Activated CD4-positive, alpha-beta memory T cell treated with anti-CD3 and anti-CD28 coated beads for 36 hours (primary cell): ENCODE measurements around the gene OR3A2. TPM values are rescaled to one million over a fixed set of nuclear protein-coding genes. Genes with fewer than 3 reads are reported as not detected.
"Not testable (repeated sequence)": the region's sequence is repeated elsewhere in the genome, so short reads cannot be mapped to it uniquely, and the experiment has no call there.

Source experiments
- CTCF ChIA-PET: fragments of 350-600 bp; sonication (Branson Sonifier 250); formaldehyde crosslinking; loops from one replicate; lab custom pipeline; 2021; ENCODE audit warnings: antibody characterized with exemption, inconsistent platforms; lab: Charles Lee
- POLR2A ChIA-PET: fragments of 350-600 bp; sonication (Branson Sonifier 250); formaldehyde crosslinking; loops from one replicate; lab custom pipeline; 2021; ENCODE audit warnings: antibody characterized with exemption; lab: Charles Lee
- DNase-seq: peaks from one replicate; pipeline ENCODE4 v3.0.0-alpha.2; 2020
- H3K27ac Mint-ChIP-seq: one replicate; pipeline ENCODE4 v1.8.0; 2021; ENCODE audit warnings: mixed read lengths
- H3K27me3 Mint-ChIP-seq: one replicate; pipeline ENCODE4 v1.8.0; 2021; ENCODE audit warnings: mixed read lengths
- H3K36me3 Mint-ChIP-seq: one replicate; pipeline ENCODE4 v1.8.0; 2021; ENCODE audit warnings: mixed read lengths
- H3K4me1 Mint-ChIP-seq: one replicate; pipeline ENCODE4 v1.8.0; 2021; ENCODE audit warnings: low read depth, mixed read lengths
- H3K4me3 Mint-ChIP-seq: one replicate; pipeline ENCODE4 v1.8.0; 2021; ENCODE audit warnings: mild to moderate bottlenecking, mixed read lengths
- H3K9me3 Mint-ChIP-seq: one replicate; pipeline ENCODE4 v1.8.0; 2021; ENCODE audit warnings: mixed read lengths
- intact Hi-C: fragments of 100-400 bp; cut with micrococcal nuclease; formaldehyde crosslinking; loops from one replicate; pipeline ENCODE4 v1.15.1; 2023
- total RNA-seq, 2 experiments: library from RNA; stranded (reverse); gene quantifications; one replicate each; pipeline ENCODE4 v1.2.3, GENCODE V29; 2021

Gene OR3A2
- total RNA-seq, 2 experiments from 2014 or later: 2.4 to 2.7 TPM

DNA sequence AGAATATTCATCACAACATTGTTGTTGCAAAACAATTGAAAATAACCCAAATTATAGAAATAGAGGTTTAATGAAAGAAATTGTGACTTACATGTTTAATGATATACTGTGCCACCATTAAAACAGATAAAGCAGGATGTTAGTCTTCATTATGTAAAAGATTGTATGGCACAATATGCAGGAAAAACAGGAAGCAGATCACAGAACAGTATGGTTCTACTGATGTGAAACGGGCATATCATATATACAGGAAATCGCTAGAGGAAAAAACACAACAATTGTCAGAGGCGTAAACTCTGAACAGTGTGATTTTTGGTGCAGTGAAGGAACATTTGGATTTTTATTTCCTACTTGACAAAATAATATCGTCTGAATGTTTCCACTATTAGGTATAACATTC, 110.0 kb downstream of the OR3A2 start:
- H3K36me3 Mint-ChIP-seq: no peaks in the 10 kb centered on the region
- peaks cover 8% of the 10 kb centered on the region for H3K9me3 Mint-ChIP-seq
- H3K27ac Mint-ChIP-seq: no peak overlapping the region
- ChIA-PET CTCF (no interaction called here), POLR2A (no interaction called here)
- H3K27me3 Mint-ChIP-seq: peaks cover 1% of the 10 kb centered on the region
- no peak overlapping the region for H3K4me3 Mint-ChIP-seq
- H3K4me1 Mint-ChIP-seq: no peaks in the 10 kb centered on the region
- intact Hi-C loops: no loop called here
- DNase-seq: no peak

DNA sequence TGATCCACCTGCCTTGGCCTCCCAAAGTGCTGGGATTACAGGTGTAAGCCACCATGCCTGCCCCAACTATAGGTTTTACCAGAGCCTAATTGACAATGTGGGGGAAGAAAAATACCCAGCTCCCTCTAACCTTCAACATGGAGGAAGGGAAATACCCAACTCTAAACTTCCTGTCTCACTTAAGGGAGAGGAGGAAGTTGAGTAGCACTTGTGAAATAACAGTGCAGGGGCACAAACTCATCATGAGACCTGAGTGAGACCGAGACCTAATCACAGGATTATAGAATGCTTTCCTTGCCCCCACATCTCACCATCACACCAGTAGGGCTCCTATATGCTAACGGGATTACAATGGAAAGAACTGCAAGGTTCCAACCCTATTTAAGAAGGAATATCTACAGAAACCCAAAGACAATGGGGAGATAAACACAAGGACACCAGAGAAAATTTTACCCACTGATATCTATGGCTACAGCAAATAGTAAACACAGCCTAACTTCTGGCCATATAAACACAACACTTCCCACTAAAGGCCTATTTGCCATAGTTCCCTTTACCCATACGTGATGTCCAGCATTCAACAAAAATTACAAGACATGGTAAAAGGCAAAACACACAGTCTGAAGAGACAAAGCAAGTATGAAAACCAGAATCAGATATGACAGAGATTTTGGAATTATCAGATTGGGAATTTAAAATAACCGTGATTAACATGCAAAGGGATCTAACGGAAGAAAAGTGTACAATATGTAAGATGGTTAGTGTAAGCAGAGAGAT, 114.8 kb downstream of the OR3A2 start:
- ChIA-PET CTCF (no interaction called here), POLR2A (no interaction called here)
- Mint-ChIP-seq H3K4me3 (no peak overlapping the region), H3K36me3 (no peaks in the 10 kb centered on the region), H3K27me3 (peaks cover 4% of the 10 kb centered on the region), H3K4me1 (no peaks in the 10 kb centered on the region), H3K9me3 (peaks cover 13% of the 10 kb centered on the region), H3K27ac (no peak overlapping the region)
- DNase-seq: no peak
- intact Hi-C loops: no loop called here

DNA sequence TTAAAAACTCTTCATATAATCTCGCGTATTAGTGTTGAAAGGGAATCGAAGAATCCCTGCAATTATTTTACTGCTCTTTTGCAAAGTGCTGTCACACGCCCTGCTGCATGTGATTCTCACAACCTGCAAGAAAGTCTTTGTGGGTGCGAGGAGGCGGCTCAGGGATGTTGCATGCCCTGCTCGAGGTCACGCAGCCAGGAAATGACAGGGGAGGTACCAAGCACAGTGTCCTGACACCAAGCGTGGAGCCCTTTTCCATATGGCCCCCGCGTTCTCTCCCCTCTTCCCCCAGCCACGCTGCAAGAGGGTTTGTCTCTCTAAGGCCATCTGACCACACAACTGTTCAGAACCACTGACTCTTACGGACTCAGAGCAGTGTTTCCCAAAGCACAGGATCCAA, 125.5 kb downstream of the OR3A2 start:
- ChIA-PET CTCF (no interaction called here), POLR2A (no interaction called here)
- no peaks in the 10 kb centered on the region for H3K36me3 Mint-ChIP-seq
- H3K27me3 Mint-ChIP-seq: peaks cover 12% of the 10 kb centered on the region
- DNase-seq: no peak
- no peaks in the 10 kb centered on the region for H3K4me1 Mint-ChIP-seq
- H3K4me3 Mint-ChIP-seq: no peak overlapping the region
- intact Hi-C loops: no loop called here
- H3K27ac Mint-ChIP-seq: no peak overlapping the region
- no peaks in the 10 kb centered on the region for H3K9me3 Mint-ChIP-seq

DNA sequence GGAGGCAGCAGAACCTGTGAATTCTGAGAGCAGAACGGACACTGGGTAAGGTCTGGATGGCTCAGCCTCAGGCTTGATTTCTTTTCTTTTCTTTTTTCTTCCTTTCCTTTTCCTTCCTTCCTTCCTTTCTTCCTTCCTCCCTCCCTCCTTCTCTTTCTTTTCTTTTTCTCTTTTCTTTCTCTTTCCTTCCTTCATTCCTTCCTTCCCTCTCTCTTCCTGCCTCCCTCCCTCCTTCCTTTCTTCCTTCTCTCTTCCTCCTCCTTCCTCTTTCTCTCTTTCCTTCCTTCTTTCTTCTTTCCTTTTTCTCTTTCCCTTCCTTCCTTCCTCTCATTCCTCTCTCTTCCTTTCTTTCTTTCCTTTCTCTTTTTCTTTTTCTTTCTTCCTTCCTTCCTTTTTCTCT, 125.9 kb downstream of the OR3A2 start:
- no peak for DNase-seq
- ChIA-PET CTCF (no interaction called here), POLR2A (no interaction called here)
- H3K9me3 Mint-ChIP-seq: no peaks in the 10 kb centered on the region
- H3K4me1 Mint-ChIP-seq: no peaks in the 10 kb centered on the region
- no peaks in the 10 kb centered on the region for H3K36me3 Mint-ChIP-seq
- no peak overlapping the region for H3K27ac Mint-ChIP-seq
- intact Hi-C loops: no loop called here
- H3K4me3 Mint-ChIP-seq: no peak overlapping the region
- H3K27me3 Mint-ChIP-seq: peaks cover 12% of the 10 kb centered on the region

DNA sequence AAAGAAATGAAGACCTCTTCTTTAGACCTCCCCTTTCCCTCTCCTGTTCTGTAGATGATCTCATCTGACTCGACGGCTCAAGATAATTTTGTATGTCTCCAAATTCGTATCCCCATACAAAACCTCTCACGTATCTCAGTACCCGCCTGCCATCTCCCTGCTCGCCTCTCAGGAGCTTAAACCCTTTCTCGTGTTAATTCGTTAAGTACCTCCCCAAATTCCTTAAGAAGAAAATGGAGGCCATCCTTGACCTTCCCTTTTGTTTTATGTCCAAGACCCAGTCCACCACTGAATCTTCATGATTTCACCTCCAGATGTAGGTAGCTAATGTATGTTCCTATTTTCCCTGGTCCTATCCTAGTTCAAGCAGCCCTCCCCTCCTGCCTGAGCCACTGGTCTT, 129.5 kb downstream of the OR3A2 start:
- no peaks in the 10 kb centered on the region for H3K36me3 Mint-ChIP-seq
- peaks cover 9% of the 10 kb centered on the region for H3K27me3 Mint-ChIP-seq
- H3K27ac Mint-ChIP-seq: no peak overlapping the region
- ChIA-PET CTCF (no interaction called here), POLR2A (no interaction called here)
- H3K4me3 Mint-ChIP-seq: no peak overlapping the region
- no peaks in the 10 kb centered on the region for H3K4me1 Mint-ChIP-seq
- no peak for DNase-seq
- intact Hi-C loops: no loop called here
- peaks cover 3% of the 10 kb centered on the region for H3K9me3 Mint-ChIP-seq

DNA sequence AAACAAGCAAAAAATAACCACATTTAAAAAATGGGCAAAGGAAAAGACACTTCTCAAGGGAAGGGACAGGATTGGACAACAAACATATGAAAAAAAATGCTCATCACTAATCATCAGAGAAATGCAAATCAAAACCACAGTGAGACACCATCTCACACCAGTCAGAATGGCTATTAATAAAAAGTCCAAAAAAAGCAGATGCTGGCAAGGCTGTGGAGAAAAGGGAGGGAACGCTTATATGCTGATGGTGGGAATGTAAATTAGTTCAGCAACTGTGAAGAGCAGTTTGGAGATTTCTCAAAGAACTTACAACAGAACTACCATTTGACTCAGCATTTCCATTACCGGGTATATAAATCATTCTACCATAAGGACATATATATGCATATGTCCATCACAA, 137.1 kb downstream of the OR3A2 start:
- DNase-seq, H3K27me3 Mint-ChIP-seq, CTCF ChIA-PET, H3K9me3 Mint-ChIP-seq, POLR2A ChIA-PET, intact Hi-C loops, H3K27ac Mint-ChIP-seq, H3K36me3 Mint-ChIP-seq, H3K4me1 Mint-ChIP-seq, H3K4me3 Mint-ChIP-seq: not testable (repeated sequence)

DNA sequence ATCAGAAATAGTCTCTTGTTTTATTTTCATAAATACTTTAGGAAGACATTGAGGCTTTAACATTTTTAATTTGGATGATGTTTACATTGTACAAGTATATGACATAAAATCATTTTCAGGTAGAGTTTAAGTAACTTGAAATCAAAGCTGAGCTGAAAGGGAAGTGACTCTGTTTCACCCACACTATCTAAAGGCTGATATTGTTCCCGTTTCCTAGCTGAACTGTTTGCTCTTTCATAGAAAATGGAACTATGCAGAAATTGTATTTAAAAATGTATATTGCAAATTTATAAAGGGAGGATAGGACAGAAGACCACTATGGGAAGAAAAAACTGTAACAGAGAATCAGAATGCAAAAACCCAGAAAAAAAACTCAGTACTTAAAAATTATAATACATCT, 141.3 kb downstream of the OR3A2 start:
- H3K36me3 Mint-ChIP-seq, intact Hi-C loops, H3K4me1 Mint-ChIP-seq, H3K27ac Mint-ChIP-seq, POLR2A ChIA-PET, CTCF ChIA-PET, H3K4me3 Mint-ChIP-seq, H3K9me3 Mint-ChIP-seq, DNase-seq, H3K27me3 Mint-ChIP-seq: not testable (repeated sequence)

DNA sequence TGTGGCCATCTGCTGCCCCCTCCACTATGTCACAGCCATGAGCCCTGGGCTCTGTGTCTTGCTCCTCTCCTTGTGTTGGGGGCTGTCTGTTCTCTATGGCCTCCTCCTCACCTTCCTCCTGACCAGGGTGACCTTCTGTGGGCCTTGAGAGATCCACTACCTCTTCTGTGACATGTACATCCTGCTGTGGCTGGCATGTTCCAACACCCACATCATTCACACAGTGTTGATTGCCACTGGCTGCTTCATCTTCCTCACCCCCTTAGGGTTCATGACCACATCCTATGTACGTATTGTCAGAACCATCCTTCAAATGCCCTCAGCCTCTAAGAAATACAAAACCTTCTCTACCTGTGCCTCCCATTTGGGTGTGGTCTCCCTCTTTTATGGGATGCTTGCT, 145.1 kb downstream of the OR3A2 start:
- H3K9me3 Mint-ChIP-seq, CTCF ChIA-PET, H3K4me3 Mint-ChIP-seq, H3K27ac Mint-ChIP-seq, H3K27me3 Mint-ChIP-seq, H3K4me1 Mint-ChIP-seq, intact Hi-C loops, POLR2A ChIA-PET, H3K36me3 Mint-ChIP-seq, DNase-seq: not testable (repeated sequence)

DNA sequence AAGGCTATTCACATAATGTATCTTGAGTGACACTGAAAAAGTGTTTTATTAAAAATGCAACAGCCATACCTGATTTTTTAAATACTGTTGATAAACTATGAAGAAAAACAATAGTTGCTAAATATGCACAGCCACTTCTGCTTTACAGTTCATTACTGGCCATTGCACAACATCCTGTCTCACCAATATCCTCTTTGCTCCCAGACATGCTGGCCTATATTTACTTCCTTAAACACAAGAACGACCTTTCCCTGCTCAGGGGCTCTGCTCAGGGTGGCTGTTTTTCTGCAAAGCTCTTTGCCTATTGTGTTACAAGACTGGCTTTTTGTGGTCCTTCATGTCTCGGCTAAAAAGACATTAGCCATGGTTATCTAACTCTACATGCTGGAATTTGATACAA, 147.4 kb downstream of the OR3A2 start:
- intact Hi-C loops, DNase-seq, H3K4me3 Mint-ChIP-seq, H3K27me3 Mint-ChIP-seq, H3K27ac Mint-ChIP-seq, H3K9me3 Mint-ChIP-seq, H3K4me1 Mint-ChIP-seq, CTCF ChIA-PET, H3K36me3 Mint-ChIP-seq, POLR2A ChIA-PET: not testable (repeated sequence)

DNA sequence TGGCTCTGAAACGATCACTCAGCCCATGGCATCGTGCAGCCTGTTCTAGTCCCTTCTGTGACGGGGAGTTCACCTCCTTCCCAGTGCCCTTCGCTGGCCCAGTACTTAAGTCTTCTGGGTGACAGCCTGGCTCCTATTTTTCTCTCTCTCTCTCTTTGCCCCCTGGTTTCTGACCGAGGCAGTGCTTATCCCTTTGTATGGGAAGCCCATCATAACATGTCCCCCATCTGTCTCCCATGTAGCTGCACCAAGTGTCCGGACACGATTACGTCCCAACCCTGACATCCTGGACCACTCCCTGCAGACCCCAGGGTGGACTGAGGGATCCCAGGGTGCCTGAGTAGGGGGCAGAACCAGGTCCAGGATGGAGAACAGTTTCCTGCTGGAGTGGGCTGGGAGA, 153.8 kb downstream of the OR3A2 start:
- POLR2A ChIA-PET, intact Hi-C loops, H3K27me3 Mint-ChIP-seq, CTCF ChIA-PET, H3K36me3 Mint-ChIP-seq, H3K4me1 Mint-ChIP-seq, H3K27ac Mint-ChIP-seq, H3K4me3 Mint-ChIP-seq, H3K9me3 Mint-ChIP-seq, DNase-seq: not testable (repeated sequence)

Other genes starting within 250 kb of the OR3A2 start
- not detected for gene OR1A2, start 188.8 kb downstream of the OR3A2 start, total RNA-seq
- gene OR1A1, start 178.6 kb downstream of the OR3A2 start, total RNA-seq: not detected
- under 1 TPM in 1 of 2 experiments, not detected in 1; 0.26 TPM for gene OR3A1, start 87.9 kb downstream of the OR3A2 start, total RNA-seq
- not detected for gene OR1E1, start 12.1 kb upstream of the OR3A2 start, total RNA-seq
- not detected for gene OR3A3, start 25.1 kb upstream of the OR3A2 start, total RNA-seq
- not detected for gene OR1E2, start 47.5 kb upstream of the OR3A2 start, total RNA-seq
- gene SPATA22, start 85.5 kb upstream of the OR3A2 start, total RNA-seq: not detected
- not detected for gene ASPA, start 89.7 kb upstream of the OR3A2 start, total RNA-seq
- gene TRPV3, start 171.5 kb upstream of the OR3A2 start, total RNA-seq: under 1 TPM; 0.77 to 0.97 TPM
- 1 to 10 TPM; 2.9 to 3.0 TPM for gene TRPV1, start 223.1 kb upstream of the OR3A2 start, total RNA-seq
- 10 to 100 TPM; 12.3 to 12.4 TPM for gene SHPK, start 249.9 kb upstream of the OR3A2 start, total RNA-seq